Body of pancreas (tissue), 4 donors: ENCODE measurements around the gene IL37.

Source experiments
- CTCF ChIP-seq, 7 experiments: fragments of 450-650 bp in 4 of 7; fragments of 200-600 bp in 3 of 7; sonication (generic) in 3 of 7; IDR thresholded peaks; one replicate each; pipeline ENCODE4 v1.5.1; 2016 to 2019; ENCODE audit warnings: antibody characterized with exemption in 7 of 7
- POLR2A ChIP-seq, 3 donors: fragments of 450-650 bp; IDR thresholded peaks; one replicate each; pipeline ENCODE4 v1.6.1; 2016; ENCODE audit warnings: antibody characterized with exemption in 3 of 3, mild to moderate bottlenecking in 2 of 3

GRCh38 chr2:112944971-112945370, 34.0 kb downstream of the IL37 start:
- TF ChIP-seq POLR2A (IDR thresholded peaks at IDR 0.05) (no peak), CTCF (IDR thresholded peaks at IDR 0.05) (no peak)
